ENCODE data around the gene PLAGL2.
A peak's percentile ranks its signal among the peaks of the same experiment; 100 is the strongest.
"Not testable (repeated sequence)": the region's sequence is repeated elsewhere in the genome, so short reads cannot be mapped to it uniquely, and the experiment has no call there.

Gene PLAGL2

DNA sequence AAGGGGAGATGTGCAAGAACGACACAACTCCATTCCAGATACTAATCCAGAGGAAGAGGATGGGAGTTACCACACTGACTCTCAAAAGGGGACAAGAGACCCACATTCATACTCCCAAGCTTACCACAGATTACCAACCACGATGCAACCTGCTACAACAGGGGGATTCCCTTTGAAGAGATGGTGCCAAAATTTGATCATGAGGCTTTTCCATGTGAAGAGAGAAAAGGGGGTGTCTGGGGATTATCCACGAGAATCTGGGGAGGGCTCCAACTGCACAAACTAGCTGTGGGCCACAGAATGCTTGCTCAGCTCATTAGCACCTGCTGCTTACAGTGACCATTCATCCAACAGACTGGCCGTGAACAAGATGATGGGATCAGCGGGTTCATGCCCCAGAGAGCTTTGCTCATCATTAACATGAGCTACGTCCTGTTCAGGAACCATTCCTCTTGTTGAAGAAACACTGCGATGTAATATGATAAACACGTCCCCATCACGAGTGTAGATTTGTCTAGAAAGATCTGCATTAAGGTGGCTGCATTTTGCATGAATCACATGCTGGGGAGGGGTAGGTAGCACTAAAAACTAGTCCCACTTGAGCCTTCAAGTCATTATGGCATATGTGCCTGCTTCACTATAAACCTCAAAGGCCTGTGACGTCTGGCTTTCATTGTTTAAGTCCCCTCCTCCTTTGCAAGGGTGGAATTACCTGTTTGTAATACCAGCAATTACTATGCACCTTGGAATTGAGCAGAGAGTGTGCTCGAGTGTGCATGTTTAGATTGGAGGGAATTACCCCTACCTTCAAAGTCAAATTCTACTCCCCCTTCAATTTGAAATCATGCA is 4.0 kb downstream of the PLAGL2 start:
- peak; percentile 33 for DNase-seq

DNA sequence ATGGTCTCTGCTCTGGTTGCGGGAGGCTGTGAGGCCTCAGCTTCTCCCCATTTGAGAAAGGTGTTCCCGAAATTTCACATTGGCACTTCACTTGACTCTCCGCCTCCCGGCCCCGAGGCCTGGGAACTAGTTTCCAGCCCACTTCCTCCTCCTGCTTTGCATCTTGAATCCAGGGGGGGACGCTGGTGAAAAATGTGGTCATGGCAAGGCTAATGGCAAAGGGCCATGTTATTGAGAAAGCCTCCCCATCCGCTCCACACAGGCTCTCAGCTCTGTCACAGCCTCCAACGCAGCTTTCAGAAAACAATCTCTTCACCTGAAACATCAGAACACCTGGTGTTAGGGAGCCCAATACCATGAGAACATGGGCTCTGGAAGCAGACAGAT is 5.6 kb downstream of the PLAGL2 start:
- no peak for DNase-seq

DNA sequence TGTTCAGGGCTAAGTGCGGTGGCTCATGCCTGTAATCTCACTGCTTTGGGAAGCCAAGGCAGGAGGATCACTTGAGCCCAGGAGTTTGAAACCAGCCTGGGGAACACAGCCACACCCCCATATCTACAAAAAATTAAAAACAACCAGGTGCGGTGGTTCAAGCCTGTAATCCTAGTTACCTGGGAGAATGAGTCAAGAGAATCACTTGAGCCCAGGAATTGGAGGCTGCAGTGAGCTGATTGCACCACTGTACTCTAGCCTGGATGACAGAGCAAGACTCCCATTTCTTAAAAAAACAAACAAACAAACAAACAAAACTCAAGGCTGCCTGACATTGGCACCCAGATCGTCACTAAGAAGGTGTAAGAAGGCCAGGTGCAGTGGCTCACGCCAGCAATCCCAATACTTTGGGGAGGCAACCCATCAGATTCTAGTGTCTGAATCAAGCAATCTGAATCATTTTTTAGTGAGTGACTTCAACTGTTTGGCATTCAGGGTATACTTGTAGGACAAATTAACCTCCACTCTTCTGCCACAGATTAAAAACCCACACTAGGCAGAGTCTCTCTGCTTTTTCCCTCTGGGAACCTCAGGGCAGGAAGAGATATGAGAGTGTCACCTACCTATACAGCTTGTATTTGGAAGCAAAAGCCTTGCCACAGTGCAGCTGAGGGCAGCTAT is 6.1 kb downstream of the PLAGL2 start:
- DNase-seq = no peak

DNA sequence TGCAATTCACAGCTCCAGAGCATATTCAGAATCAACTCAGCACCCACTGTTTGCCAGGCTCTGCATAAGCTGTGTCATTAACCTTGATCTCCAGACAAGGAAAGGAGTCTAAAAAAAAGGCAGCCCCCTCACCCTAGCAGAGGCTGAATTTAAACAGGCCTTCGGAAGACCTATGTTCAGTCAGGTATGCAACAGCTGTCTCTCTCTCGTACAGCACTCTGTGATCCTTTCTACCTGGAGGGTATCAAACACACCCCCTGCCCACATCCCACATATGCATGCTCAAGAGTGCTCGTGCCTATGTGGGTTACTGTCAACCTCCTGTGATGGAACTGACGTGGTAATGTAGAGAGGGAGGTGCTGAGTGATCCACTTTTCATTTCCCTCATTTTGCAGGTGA is 8.5 kb downstream of the PLAGL2 start:
- no peak for DNase-seq

DNA sequence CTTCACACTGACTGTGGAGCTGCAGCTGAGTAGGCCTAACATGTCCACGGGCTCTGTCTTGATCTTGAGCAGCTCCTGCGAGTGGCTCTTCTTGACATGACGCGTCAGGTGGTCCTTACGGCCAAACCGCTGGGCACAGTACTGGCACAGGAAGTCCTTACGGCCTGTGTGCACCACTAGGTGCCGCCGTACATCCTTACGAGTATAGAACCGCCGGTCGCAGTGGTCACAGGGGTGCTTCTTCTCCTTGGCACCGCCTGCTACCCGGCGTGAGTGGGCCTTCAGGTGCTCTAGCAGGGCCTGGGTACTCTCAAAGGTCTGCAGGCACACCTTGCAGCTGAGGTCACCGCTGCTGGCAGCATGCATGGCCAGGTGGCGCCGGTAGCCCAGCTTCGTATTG is 10.4 kb downstream of the PLAGL2 start:
- not testable (repeated sequence) for DNase-seq

DNA sequence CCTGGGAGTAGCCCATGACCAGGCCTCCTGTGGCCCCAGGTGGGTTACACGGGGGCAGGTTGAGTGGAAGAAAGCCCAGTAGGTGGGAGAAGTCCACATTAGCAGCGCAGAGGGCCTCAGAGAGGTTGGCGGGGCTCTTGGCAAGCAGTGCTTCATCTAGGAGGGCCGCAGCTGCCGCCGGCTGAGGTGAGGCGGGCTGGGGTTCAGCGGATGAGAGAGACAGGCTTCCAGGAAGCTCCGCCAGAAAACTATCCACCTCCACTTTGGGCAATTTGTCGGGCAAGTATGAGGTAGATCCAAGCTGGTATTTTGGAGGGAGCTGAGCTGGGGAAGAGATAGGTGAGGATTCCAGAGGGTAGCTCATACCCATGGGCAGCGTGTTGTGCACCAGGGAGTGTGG is 10.9 kb downstream of the PLAGL2 start:
- not testable (repeated sequence) for DNase-seq

DNA sequence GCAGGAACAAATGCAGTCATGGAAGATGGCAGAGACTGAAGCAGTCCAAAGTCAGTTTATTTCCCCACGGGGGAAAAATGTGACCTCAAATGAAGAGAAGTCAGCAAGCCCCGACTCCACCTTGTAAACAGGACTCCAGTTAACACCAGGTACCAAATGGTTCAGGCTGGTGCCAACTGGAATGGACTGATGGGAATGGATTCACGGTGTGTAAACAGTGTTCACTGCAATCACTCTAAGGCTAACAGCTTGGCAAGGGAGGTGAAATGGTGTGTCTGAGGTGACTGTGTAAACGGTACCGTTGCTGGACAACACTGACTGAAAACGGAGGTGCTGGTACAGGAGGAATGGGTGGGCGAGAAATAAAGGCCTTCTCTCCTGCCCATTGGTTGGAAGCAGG is 12.0 kb downstream of the PLAGL2 start:
- no peak for DNase-seq

DNA sequence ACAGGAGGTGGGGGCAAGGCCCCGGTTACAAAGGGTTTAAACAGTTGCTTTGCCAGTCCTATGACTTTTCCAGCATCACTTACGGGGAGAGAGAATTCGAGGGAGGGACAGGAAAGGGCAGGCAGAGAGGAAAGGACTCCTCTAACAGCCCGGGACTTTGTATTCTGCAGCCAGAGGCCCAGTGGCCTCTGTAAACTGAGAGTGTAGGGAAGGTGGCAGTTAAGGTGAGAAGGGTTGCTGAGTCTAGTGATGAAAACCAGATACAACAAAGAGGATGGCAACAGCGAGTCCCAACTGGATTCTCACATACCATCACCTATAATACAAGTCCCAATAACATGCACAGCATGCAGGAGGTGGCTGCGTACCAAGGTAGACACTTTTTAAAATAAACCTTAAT is 13.5 kb downstream of the PLAGL2 start:
- DNase-seq = no peak

DNA sequence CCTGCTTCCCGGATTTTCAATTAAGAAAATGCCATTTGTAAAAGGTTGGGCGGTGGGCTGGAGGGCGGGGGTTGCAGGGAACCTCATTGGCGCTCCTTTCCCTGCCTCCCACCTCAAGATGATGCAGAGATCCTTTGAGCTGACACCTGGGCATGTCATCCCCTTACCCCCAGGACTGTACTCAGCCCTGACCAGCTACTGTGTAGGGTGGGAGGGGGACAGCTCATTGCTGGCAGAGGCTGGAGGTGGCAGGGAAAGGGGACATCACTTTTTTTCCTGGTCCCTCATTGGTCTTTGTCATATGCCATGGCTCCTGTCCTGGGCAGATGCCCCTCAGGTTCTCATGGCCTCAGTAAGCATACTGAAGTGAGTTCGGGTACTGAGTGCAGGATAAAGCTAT is 14.2 kb downstream of the PLAGL2 start:
- not testable (repeated sequence) for DNase-seq

DNA sequence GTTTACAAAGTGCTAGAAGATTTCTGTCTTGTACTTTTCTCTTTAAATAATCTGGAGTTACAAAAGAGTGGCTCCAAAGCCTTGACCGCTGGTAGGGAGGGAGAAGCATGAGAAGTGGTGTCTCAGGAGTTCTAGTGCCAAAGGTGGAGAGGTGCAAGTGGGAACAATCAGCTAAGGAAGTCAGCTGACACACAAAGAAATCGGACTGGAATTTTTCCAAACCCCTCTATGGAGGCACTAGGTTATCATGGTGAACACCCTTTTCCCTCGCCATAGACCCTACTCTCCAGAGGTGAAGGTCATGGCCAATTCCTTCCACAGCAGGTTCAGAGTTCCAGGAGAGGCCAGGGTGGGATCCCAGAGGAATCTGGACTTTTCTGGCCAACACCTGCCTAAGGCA is 14.8 kb downstream of the PLAGL2 start:
- no peak for DNase-seq

DNA sequence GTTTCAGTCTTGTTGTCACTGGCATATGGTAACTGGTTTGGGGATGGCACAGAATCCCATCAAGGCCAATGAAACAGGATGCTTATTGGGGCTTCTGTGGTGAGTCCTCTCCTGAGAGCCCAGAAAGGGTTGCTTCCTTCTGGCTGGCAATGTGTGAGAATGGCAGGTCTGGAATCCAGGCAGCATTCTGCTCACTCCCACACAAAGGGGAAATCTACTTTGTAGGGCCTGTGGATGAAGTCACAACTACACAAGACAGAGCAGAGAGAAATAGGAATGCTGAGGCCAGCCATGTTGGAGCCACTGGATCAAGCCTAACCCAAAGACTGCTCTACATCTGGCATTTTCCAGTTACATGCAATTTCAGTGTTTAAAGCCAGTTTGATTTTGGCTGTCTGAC is 15.7 kb downstream of the PLAGL2 start:
- DNase-seq = no peak

DNA sequence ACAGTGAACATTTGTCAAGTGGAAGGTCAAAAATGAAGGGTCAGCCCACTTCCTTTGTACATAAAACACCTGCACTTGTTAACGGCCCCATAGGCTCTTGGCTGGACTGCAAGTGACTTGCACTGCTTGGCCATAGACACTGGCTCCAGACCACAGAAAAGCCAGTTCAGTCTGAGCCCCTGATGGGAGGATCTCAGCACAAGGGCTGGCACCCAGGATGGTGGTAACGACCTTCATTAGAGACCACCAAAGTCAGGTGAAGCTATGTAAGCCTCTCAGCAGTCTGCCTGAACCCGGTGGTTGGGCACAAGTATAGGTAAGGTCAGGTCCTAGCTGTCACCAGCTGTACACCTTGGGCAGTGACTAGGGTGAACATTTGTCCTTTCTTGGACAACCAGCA is 16.1 kb downstream of the PLAGL2 start:
- no peak for DNase-seq

DNA sequence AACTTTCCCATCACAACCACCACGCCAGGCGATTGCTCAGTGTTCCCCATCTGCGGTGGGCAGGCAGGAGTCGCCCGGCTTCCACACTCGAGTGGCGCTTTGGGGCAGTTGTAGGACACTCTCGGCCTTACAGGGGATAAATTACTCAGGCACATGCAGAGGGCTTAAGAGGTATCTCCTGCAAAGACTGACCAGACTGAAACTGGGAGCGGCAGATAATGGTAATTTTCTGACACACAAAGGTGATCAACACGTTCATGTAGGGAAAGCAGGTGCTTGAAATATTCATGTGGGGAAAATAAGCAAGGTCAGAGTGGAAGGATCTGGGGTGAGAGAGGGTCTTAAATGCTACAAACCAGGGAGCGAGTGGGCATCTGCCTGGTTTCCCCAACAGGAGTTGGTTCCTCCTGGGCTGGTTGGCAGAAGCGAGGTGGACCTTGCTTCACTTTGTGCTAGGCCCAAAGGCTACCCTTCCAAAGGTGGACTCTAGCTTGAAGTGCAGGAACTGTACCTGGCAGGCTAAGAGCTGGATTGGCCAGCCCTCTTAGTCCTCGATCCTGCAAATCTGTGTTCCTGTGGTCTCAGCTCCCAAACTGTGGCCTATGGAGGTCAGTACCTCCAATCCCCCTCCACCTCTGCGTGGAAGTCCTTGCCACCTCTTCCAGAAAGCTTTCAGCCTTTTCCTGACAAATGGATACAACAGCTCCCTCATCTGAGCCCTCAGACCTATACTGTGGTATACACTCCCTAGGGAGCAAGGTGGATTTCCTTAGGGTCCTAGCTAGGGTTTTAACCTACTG is 16.7 kb downstream of the PLAGL2 start:
- DNase-seq = no peak

DNA sequence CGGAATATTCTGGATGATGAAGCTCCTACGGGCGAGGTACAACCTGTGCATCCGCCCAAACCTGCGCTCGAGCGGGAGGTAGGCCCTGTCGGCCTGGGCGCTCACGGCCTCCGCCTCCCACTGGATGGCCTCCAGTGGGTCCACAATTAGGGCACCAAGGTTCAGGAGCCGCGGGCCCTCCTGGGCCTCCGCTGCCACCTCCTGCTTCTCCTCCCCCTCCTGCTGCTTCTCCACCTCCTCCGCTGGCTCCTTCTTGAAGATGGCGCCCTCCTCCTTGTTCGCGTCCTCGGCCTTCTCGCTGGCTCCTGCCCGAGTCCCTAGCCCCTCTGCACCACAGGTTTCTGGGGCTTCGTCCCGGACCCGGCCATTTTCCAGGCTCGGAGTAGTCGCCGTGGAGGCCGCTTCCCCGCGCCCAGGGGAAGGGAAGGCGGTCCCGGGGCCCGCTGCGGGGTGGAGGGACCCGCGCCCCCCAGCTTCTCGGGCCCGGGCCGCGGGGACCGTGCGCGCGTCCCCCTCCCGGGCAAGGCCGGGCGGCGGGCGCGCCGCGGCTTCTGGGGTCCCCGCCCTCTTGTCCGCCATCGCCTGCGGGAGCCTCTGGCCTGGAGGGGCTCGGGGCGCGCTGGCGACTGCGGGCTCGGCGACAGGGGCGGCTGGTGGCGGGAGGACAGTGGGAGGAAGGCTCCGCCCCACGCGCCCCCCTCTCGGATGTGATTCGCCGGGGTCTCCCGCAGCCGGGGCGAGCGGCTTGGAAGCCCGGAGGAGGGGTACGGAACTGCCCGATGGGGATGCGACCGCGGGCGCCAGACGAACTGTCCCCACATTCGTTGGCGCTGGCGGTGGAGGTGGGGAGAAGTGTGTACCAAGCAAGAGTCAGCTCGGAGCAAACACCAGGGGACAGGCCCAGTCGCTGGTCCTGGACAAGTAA is 17.6 kb downstream of the PLAGL2 start:
- peak; percentile 38 for DNase-seq

DNA sequence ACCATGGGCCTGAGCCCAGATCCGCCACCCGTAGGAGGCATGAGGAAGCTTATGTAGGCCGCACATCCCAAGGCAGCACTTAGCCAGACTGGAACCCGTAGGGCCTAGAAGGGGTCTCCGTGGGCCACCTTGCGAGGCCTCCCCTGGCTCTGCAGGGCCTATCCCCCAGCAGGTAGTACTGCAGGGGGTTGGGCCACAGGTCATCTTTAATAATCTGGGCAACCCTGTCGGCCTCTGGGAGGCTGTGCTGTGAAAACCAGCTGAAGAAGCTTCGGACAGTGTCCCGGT is 18.5 kb downstream of the PLAGL2 start:
- no peak for DNase-seq

DNA sequence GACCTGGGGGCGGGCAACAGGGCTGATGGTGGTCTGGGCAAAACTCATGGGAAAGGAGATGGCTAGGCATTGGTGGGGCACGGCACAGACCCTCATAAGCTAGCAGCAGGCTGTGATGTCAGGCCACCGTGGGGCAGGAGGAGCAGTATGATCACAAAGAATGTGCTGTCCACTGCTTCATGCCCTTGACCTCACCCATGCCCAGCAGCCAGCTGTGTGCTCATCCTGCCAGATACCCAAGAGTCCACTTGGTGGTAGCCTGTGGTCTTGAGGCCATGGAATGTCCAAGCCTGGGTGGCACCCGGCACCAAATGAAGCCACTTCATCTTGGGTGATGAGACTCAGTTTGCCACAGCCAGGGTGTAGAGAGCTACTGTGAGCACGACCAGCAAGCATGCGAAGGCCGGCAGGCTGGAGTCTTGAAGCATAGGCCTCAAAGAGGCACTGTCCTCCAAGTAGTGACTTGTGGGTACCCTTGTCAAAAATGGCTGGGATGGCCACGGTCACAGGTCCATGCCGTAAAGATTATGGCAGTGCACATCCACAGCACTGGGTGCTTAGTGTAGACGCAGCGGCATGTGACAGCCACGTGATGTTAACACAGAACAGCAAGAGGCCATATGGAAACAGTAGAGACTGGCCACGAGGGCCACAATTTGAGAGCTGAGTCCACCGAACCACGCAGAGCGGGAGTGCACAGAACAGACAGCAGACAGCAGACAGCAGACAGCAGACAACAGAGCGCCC is 19.0 kb downstream of the PLAGL2 start:
- no peak for DNase-seq

DNA sequence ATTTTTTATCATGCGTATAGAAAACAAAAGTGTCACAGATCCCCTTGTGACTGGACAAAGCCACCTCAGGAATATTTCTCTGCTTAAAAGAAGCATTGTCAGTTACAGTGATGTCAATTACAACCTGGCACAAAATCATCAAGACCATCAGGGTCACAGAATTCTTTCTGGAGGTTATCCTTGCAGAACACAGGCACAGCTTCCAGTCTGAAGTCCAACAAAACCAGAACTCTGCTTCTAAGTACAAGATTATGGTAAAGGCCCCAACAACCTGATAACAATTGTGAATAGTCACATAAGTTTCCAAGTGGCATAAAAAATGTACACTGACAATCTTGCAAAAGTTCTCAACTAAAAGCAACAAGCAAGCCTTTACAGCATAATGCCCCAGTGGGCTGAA is 21.0 kb downstream of the PLAGL2 start:
- DNase-seq = no peak

DNA sequence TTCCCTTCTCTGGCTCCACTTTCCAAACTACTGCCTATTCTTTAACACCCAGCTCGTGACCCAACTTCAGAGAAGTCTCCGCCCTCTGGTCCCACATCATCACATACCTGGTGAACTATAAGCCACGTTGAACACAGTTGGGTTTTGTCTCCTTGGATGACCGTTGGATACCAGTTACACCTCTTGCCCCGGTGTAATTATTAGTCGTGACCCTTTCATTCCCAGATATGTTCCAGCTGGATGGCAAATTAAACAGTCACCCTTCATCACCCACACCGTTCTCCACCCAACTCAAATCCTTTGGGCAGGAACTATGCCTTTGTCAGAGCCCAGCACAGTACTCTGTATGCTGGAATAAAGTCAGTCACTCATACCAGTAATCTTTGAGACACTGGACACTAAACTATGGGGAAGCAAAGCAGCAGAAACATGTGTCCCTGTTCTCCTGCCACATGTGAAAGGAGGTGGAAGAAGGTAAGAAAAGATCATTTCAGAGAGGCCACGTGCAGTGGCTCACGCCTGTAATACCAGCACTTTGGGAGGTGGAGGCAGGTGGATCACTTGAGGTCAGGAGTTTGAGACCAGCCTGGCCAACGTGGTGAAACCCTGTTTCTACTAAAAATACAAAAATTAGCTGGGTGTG is 22.5 kb downstream of the PLAGL2 start:
- DNase-seq = no peak

DNA sequence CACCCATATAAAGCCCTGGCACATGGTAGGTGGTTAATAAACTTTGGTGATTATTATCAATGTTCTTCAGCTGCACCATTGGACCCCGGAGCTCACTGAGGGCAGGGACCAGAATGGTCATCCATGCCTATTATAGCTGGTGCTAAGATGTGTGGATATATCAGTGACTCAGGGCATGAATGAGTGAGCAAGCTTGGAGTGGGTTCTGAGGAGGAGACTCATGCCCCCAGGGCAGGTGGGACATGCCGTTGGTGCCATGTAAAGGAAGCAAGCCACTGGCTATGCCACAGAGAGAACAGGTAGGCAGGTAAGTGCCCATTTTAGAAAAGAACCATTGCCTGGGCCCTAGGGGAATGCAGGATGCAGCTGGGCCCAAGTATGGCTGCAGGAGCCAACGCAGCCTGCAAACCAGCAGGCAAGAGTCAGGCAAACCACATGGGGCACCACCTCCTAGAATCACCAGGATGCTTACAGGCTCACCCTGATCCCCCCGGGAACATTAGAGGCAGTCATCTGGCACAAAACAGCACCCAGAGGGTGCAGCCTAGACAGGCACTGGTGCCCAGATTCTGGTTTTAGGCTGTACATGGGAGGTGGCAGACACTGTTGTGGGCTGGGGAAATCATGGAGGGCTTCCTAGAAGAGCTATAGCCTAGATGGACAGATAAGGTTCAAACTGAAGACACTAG is 23.5 kb downstream of the PLAGL2 start:
- DNase-seq = no peak

DNA sequence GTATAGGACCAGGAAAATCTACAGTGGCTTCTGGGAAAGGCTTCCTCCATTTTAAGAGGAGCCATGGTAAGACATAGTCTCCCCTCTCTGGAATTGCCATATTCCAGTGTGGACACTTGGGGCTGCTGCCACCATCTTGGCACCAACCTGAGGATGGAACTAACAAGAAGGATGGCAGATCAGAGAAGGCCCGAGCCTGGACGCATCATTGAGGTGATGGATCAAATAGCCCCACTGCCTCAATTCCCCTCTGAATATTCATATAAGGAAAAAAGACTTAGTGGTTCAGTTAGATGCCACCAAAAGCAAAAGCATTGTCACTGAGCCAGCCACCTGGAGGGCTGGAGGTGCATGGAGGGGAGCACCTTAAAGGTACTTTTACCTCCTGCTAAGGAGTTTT is 25.9 kb downstream of the PLAGL2 start:
- DNase-seq = no peak

DNA sequence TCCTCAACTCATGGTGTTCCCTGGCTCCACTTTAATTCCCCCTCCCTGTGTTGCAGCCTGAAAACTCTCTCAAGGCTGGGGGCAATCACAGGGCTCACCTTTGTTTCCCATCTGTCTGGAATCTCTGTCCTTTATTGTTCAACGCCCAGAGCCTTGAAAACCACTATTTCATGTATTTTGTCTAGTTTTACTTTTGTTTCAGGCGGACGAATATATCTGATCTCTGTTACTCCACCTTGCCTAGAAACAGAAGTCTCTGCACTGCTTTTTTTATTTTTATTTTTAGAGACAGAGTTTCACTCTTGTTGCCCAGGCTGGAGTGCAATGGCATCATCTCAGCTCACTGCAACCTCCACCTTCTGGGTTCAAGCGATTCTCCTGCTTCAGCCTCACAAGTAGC is 27.6 kb downstream of the PLAGL2 start:
- DNase-seq = no peak

All from activated CD4-positive, alpha-beta T cell treated with anti-CD3 and anti-CD28 coated beads, Interleukin-10, Interleukin-2, amounts not matched to agents 100 ng/mL and 50 ng/mL, durations not matched to agents 16 hours and 8 hours (primary cell).